Panc1 (cell line): ENCODE data around the gene SLC44A4. TPM values are rescaled to one million over a fixed set of nuclear protein-coding genes. Genes with fewer than 3 reads are reported as not detected.

Experiments used
- ATAC-seq: fragments of 200-7000 bp; cut with Tn5 transposase; 2 replicates; pipeline ENCODE4 v1.9.1; 2020; ENCODE audit warnings: mild to moderate bottlenecking, moderate library complexity
- BruUV-seq: library from RNA; stranded (reverse); fragments of 400-500 nt; replicated peaks from 2 replicates; lab custom pipeline; 2021; lab: Mats Ljungman, UMichigan
- CTCF ChIA-PET: fragments of 300-600 bp; sonication (Branson Sonifier 250); formaldehyde crosslinking; loops from one replicate; lab custom pipeline; 2022; ENCODE audit warnings: antibody characterized with exemption; lab: Charles Lee
- POLR2A ChIA-PET: fragments of 300-600 bp; sonication (Branson Sonifier 250); formaldehyde crosslinking; loops from one replicate; lab custom pipeline; 2022; ENCODE audit warnings: antibody characterized with exemption; lab: Charles Lee
- DNase-seq: peaks from one replicate; pipeline ENCODE4 v3.0.0-alpha.2; 2010; ENCODE audit warnings: low read depth, low spot score
- H3K27ac ChIP-seq: 2 replicates; pipeline ENCODE4 v1.5.1; 2011; ENCODE audit warnings: mild to moderate bottlenecking, low read length, inconsistent platforms
- H3K27me3 ChIP-seq: fragments of 200-500 bp; sonication (Bioruptor generic); 2 replicates; pipeline ENCODE4 v1.6.0; 2014; ENCODE audit warnings: low read length, inconsistent platforms; ENCODE audit not compliant: control insufficient read depth, insufficient read depth
- H3K36me3 ChIP-seq: fragments of 200-500 bp; sonication (Bioruptor generic); 2 replicates; pipeline ENCODE4 v1.5.1; 2014; ENCODE audit warnings: inconsistent platforms, mild to moderate bottlenecking, low read length, moderate library complexity; ENCODE audit not compliant: control insufficient read depth, insufficient read depth
- H3K4me1 ChIP-seq: 2 replicates; pipeline ENCODE4 v1.5.1; 2011; ENCODE audit warnings: inconsistent platforms, mild to moderate bottlenecking, low read length, moderate library complexity; ENCODE audit not compliant: control insufficient read depth, insufficient read depth
- H3K4me3 ChIP-seq, 2 experiments: 2 replicates each; pipeline ENCODE4 v1.5.1; 2011 to 2012; ENCODE audit warnings: low read depth in 2 of 2, low read length in 2 of 2, mild to moderate bottlenecking in 2 of 2, inconsistent platforms in 1 of 2, moderate library complexity in 1 of 2
- H3K9me3 ChIP-seq: fragments of 200-500 bp; sonication (Bioruptor generic); 2 replicates; pipeline ENCODE4 v1.5.1; 2014; ENCODE audit warnings: low read depth, mild to moderate bottlenecking, inconsistent platforms, low read length, moderate library complexity; ENCODE audit not compliant: control insufficient read depth, insufficient read depth
- CTCF ChIP-seq: fragments of 450-650 bp; IDR thresholded peaks from 2 replicates; pipeline ENCODE4 v1.5.1; 2017; ENCODE audit warnings: mild to moderate bottlenecking
- POLR2AphosphoS5 ChIP-seq: IDR thresholded peaks from 2 replicates; pipeline ENCODE4 v1.6.1; 2012; ENCODE audit warnings: mild to moderate bottlenecking, low read depth, low read length, moderate library complexity
- SIN3A ChIP-seq: IDR thresholded peaks from 2 replicates; pipeline ENCODE4 v1.6.1; 2012; ENCODE audit warnings: low read depth, mild to moderate bottlenecking, low read length, moderate library complexity, borderline replicate concordance; ENCODE audit not compliant: insufficient read depth
- TCF7L2 ChIP-seq: IDR thresholded peaks from 2 replicates; pipeline ENCODE4 v1.6.1; 2011; ENCODE audit warnings: mild to moderate bottlenecking, low read depth, low read length, inconsistent platforms
- in situ Hi-C: cut with HindIII; loops from 2 replicates; pipeline ENCODE4 v1.10.0; 2016; ENCODE audit warnings: low sequenced_read_pairs, low pct_unique_long_range_greater_than_20kb
- intact Hi-C: fragments of 100-400 bp; cut with micrococcal nuclease; formaldehyde crosslinking; loops from one replicate; pipeline ENCODE4 v1.10.0; 2022; ENCODE audit not compliant: unreplicated experiment
- total RNA-seq: library from RNA; stranded (reverse); gene quantifications from one replicate; pipeline ENCODE4 v1.2.1, GENCODE V29; 2021; ENCODE audit not compliant: unreplicated experiment
- TF ChIP-seq, protein P1 (sequence below), 2 experiments: IDR thresholded peaks; 2 replicates each; pipeline ENCODE4 v1.6.1; 2011 to 2012; ENCODE audit warnings: low read depth in 2 of 2, control low read depth in 1 of 2, low read length in 1 of 2, mild to moderate bottlenecking in 1 of 2, moderate library complexity in 1 of 2; ENCODE audit not compliant: insufficient read depth in 1 of 2

The SLC44A4 gene
- total RNA-seq, 1 experiment from 2014 or later = 2.7 TPM

DNA sequence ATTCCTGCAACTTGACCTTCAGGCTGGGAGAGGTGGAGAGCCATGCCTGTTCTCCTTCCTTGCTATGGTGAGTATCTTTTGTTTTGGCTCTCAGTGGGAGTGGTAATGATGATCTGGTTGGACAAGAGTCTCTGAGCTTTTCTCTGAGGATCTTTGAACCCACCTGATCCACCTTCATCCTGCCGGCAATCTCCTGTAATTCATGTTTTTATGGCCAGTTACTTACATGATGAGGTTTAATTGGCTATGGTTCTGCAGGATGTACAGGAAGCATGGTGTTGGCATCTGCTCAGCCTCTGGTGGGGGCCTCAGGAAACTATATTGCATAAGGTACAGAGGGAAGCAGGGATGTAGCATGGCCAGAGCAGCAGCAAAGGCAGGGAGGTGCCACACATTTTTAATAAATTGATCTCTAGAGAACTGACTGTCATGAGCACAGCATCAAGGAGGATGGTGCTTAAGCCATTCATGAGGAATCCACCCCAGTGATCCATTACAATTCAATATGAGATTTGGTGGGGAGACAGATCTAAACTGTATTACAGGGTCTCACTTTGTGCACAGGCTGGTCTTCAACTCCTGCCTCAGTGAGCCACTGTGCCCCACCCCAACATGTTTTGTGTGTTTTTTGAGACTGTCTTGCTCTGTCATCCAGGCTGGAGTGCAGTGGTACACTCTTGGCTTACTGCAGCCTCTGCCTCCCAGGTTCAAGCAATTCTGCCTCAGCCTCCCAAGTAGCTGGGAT, 41.3 kb downstream of the SLC44A4 start:
- no TSS peak for BruUV-seq
- peak overlapping the region; percentile 77 to 95 for H3K4me3 ChIP-seq
- intact Hi-C loops = loop anchor here (10.0 kb wide), 1 partner anchor 103 kb away; the partner anchor contains the start of gene CLIC1
- no peaks in the 10 kb centered on the region for H3K9me3 ChIP-seq
- peak overlapping the region; percentile 95 for H3K27ac ChIP-seq
- TF ChIP-seq, protein P1, sequence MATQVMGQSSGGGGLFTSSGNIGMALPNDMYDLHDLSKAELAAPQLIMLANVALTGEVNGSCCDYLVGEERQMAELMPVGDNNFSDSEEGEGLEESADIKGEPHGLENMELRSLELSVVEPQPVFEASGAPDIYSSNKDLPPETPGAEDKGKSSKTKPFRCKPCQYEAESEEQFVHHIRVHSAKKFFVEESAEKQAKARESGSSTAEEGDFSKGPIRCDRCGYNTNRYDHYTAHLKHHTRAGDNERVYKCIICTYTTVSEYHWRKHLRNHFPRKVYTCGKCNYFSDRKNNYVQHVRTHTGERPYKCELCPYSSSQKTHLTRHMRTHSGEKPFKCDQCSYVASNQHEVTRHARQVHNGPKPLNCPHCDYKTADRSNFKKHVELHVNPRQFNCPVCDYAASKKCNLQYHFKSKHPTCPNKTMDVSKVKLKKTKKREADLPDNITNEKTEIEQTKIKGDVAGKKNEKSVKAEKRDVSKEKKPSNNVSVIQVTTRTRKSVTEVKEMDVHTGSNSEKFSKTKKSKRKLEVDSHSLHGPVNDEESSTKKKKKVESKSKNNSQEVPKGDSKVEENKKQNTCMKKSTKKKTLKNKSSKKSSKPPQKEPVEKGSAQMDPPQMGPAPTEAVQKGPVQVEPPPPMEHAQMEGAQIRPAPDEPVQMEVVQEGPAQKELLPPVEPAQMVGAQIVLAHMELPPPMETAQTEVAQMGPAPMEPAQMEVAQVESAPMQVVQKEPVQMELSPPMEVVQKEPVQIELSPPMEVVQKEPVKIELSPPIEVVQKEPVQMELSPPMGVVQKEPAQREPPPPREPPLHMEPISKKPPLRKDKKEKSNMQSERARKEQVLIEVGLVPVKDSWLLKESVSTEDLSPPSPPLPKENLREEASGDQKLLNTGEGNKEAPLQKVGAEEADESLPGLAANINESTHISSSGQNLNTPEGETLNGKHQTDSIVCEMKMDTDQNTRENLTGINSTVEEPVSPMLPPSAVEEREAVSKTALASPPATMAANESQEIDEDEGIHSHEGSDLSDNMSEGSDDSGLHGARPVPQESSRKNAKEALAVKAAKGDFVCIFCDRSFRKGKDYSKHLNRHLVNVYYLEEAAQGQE (IDR thresholded peaks at IDR 0.05; ENCODE audit: insufficient read depth in 1 of 2, low read depth in 2 of 2, low read length in 1 of 2) = no peak
- TF ChIP-seq POLR2AphosphoS5 = no peak
- no peak for TF ChIP-seq TCF7L2
- no peak for TF ChIP-seq SIN3A
- TF ChIP-seq CTCF = no peak
- in situ Hi-C loops = no loop called here
- no peaks in the 10 kb centered on the region for H3K27me3 ChIP-seq
- CTCF ChIA-PET = interaction anchor here (0.9 kb wide), 1 partner anchor 31 kb away, joined by 3 read pairs; the partner anchor contains the start of gene LSM2
- peaks cover 21% of the 10 kb centered on the region for H3K36me3 ChIP-seq
- H3K4me1 ChIP-seq = peaks cover 31% of the 10 kb centered on the region
- POLR2A ChIA-PET = no interaction called here
- no peak for ATAC-seq
- no peak for DNase-seq

GRCh38 chr6:31836474-31837368, 42.1 kb downstream of the SLC44A4 start:
- H3K27ac ChIP-seq = peak overlapping the region; percentile 95
- ATAC-seq (no peak), DNase-seq (no peak)
- peak overlapping the region; percentile 77 to 95 for H3K4me3 ChIP-seq
- H3K4me1 ChIP-seq = peaks cover 34% of the 10 kb centered on the region
- intact Hi-C loops (loop anchor here (10.0 kb wide), 1 partner anchor 102 kb away; the partner anchor contains the start of gene CLIC1), in situ Hi-C loops (no loop called here)
- no peak for TF ChIP-seq TCF7L2
- TF ChIP-seq, protein P1 (IDR thresholded peaks at IDR 0.05; ENCODE audit: insufficient read depth in 1 of 2, low read depth in 2 of 2, low read length in 1 of 2) = no peak
- TF ChIP-seq CTCF = no peak
- no peak for TF ChIP-seq SIN3A
- TF ChIP-seq POLR2AphosphoS5 = no peak
- BruUV-seq = no TSS peak
- no peaks in the 10 kb centered on the region for H3K9me3 ChIP-seq
- no peaks in the 10 kb centered on the region for H3K27me3 ChIP-seq
- ChIA-PET POLR2A (interaction anchor here (0.5 kb wide), 1 partner anchor 141 kb away, joined by 6 read pairs; no protein-coding TSS in a partner anchor), CTCF (no interaction called here)
- H3K36me3 ChIP-seq = peaks cover 21% of the 10 kb centered on the region
